NT2/D1 (cell line): ENCODE measurements around the gene TIMM44.

Experiments used
- SUZ12 ChIP-seq: IDR thresholded peaks from 2 replicates; pipeline ENCODE4 v1.6.1; 2011; ENCODE audit not compliant: insufficient read length, insufficient read depth; ENCODE audit errors: extremely low read depth
- YY1 ChIP-seq: IDR thresholded peaks from 2 replicates; pipeline ENCODE4 v1.6.1; 2011; ENCODE audit not compliant: insufficient read length, insufficient read depth
- ZNF274 ChIP-seq: IDR thresholded peaks from 2 replicates; pipeline ENCODE4 v1.6.1; 2011; ENCODE audit warnings: mild to moderate bottlenecking, low read depth, low read length

DNA sequence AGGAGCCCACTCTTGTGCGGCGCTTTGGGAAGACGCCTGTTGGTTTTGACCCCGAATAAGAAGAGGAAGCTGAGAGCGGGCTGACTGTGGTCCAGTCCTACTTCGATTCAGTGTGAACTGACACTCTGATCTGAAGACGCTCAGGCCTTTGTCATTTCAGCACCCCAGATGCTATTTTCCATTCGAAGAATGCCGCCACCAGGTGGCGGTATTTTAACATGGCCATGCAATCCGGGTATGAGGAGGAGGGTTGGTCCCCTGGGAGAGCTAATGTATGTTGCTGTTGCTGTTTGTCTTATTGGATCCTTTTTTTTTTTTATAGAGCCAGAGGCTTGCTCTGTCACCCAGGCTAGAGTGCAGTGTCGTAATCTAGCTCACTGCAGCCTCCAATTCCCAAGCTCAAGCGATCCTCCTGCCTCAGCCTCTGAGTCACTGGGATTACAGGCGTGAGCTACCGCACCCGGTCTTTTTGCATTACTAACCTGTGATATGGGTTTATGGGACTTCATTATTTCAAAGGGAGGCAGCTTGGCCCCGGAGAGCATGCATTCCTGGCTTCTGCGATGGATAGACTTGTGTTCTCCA is 803 bp upstream of the TIMM44 start:
- TF ChIP-seq ZNF274: no peak
- TF ChIP-seq YY1: no peak
- TF ChIP-seq SUZ12: no peak
